Activated CD8-positive, alpha-beta T cell treated with anti-CD3 and anti-CD28 coated beads for 36 hours (primary cell): ENCODE data around the gene MMAA. TPM values are rescaled to one million over a fixed set of nuclear protein-coding genes. Genes with fewer than 3 reads are reported as not detected.
A peak's percentile ranks its signal among the peaks of the same experiment; 100 is the strongest.
"Not testable (repeated sequence)": the region's sequence is repeated elsewhere in the genome, so short reads cannot be mapped to it uniquely, and the experiment has no call there.

Experiments
- ATAC-seq: fragments of 200-7000 bp; cut with Tn5 transposase; one replicate; pipeline ENCODE4 v1.10.0; 2021; ENCODE audit warnings: mild to moderate bottlenecking, moderate library complexity
- CTCF ChIA-PET: fragments of 350-600 bp; sonication (Branson Sonifier 250); formaldehyde crosslinking; loops from one replicate; lab custom pipeline; 2021; ENCODE audit warnings: antibody characterized with exemption; lab: Charles Lee
- POLR2A ChIA-PET: fragments of 350-600 bp; sonication (Branson Sonifier 250); formaldehyde crosslinking; loops from one replicate; lab custom pipeline; 2021; ENCODE audit warnings: antibody characterized with exemption; lab: Charles Lee
- DNase-seq: peaks from one replicate; pipeline ENCODE4 v3.0.0-alpha.2; 2020
- H3K27ac Mint-ChIP-seq: one replicate; pipeline ENCODE4 v1.8.0; 2021; ENCODE audit warnings: mild to moderate bottlenecking, mixed read lengths
- H3K27me3 Mint-ChIP-seq: one replicate; pipeline ENCODE4 v1.8.0; 2021; ENCODE audit warnings: mixed read lengths
- H3K36me3 Mint-ChIP-seq: one replicate; pipeline ENCODE4 v1.8.0; 2021; ENCODE audit warnings: low read depth, mixed read lengths
- H3K4me1 Mint-ChIP-seq: one replicate; pipeline ENCODE4 v1.8.0; 2021; ENCODE audit warnings: low read depth, mixed read lengths
- H3K4me3 Mint-ChIP-seq: one replicate; pipeline ENCODE4 v1.8.0; 2021; ENCODE audit warnings: mild to moderate bottlenecking, moderate library complexity, mixed read lengths
- H3K9me3 Mint-ChIP-seq: one replicate; pipeline ENCODE4 v1.8.0; 2021; ENCODE audit warnings: mixed read lengths
- CTCF ChIP-seq: fragments of 200-600 bp; IDR thresholded peaks from one replicate; pipeline ENCODE4 v1.8.0; 2022; ENCODE audit warnings: antibody characterized with exemption, mild to moderate bottlenecking
- intact Hi-C: fragments of 100-400 bp; cut with micrococcal nuclease; formaldehyde crosslinking; loops from one replicate; pipeline ENCODE4 v1.10.0; 2022
- total RNA-seq, 2 experiments: library from RNA; stranded (reverse); gene quantifications; one replicate each; pipeline ENCODE4 v1.2.3, GENCODE V29; 2021

The MMAA gene
- total RNA-seq = 10 to 100 TPM; 14.4 to 15.9 TPM

GRCh38 chr4:145618932-145619638 lies at the start of gene MMAA:
Gene MMAA (plus strand): TSS chr4:145619385. CDS start chr4:145639140, 19,755 bp downstream.
- intact Hi-C loops = loop anchor here (1.0 to 5.0 kb wide), 3 partner anchors 137 to 318 kb away; partner anchors contain the start of genes SMAD1 and ZNF827
- peak within 1 kb of the TSS; percentile 92 for H3K4me3 Mint-ChIP-seq

GRCh38 chr4:145574546-145574945 lies 44.6 kb upstream of the MMAA start:
- intact Hi-C loops, POLR2A ChIA-PET, DNase-seq, H3K4me3 Mint-ChIP-seq, H3K27ac Mint-ChIP-seq, CTCF ChIA-PET, H3K36me3 Mint-ChIP-seq, ATAC-seq, H3K4me1 Mint-ChIP-seq: not testable (repeated sequence)
- Mint-ChIP-seq H3K9me3 (peaks cover 12% of the 10 kb centered on the region), H3K27me3 (peaks cover 11% of the 10 kb centered on the region)

More at GRCh38 chr4:145618932-145619638, at the start of gene MMAA:
- DNase-seq = peak; percentile 96
- peak; percentile 40 for TF ChIP-seq CTCF
- POLR2A ChIA-PET = interaction anchor here (0.6 to 1.2 kb wide), 7 partner anchors 14 to 440 kb away, joined by 3 to 4 read pairs (median 3); no protein-coding TSS in a partner anchor
- Mint-ChIP-seq H3K4me1 (peaks cover 44% of the 10 kb centered on the region), H3K27me3 (no peaks in the 10 kb centered on the region), H3K27ac (peak within 1 kb of the TSS; percentile 98), H3K36me3 (peaks cover 17% of the 10 kb centered on the region), H3K9me3 (peaks cover 6% of the 10 kb centered on the region)
- ATAC-seq = peak; percentile 90
- CTCF ChIA-PET = interaction anchor here (0.7 to 2.6 kb wide), 5 partner anchors 9 to 403 kb away, joined by 3 to 12 read pairs (median 5); no protein-coding TSS in a partner anchor

- no peaks in the 10 kb centered on the region for H3K36me3 Mint-ChIP-seq
- ChIA-PET POLR2A (no interaction called here), CTCF (interaction anchor here (1.2 kb wide), 1 partner anchor 36 kb away, joined by 3 read pairs; no protein-coding TSS in a partner anchor)
- DNase-seq = no peak
- peaks cover 7% of the 10 kb centered on the region for H3K9me3 Mint-ChIP-seq
- no peak for TF ChIP-seq CTCF
- no peak overlapping the region for H3K4me3 Mint-ChIP-seq
- intact Hi-C loops = no loop called here
- H3K4me1 Mint-ChIP-seq = no peaks in the 10 kb centered on the region
- ATAC-seq = no peak
- peaks cover 10% of the 10 kb centered on the region for H3K27me3 Mint-ChIP-seq
- H3K27ac Mint-ChIP-seq = no peak overlapping the region
Observed at GRCh38 chr4:145580906-145581305, 38.3 kb upstream of the MMAA start.

DNA sequence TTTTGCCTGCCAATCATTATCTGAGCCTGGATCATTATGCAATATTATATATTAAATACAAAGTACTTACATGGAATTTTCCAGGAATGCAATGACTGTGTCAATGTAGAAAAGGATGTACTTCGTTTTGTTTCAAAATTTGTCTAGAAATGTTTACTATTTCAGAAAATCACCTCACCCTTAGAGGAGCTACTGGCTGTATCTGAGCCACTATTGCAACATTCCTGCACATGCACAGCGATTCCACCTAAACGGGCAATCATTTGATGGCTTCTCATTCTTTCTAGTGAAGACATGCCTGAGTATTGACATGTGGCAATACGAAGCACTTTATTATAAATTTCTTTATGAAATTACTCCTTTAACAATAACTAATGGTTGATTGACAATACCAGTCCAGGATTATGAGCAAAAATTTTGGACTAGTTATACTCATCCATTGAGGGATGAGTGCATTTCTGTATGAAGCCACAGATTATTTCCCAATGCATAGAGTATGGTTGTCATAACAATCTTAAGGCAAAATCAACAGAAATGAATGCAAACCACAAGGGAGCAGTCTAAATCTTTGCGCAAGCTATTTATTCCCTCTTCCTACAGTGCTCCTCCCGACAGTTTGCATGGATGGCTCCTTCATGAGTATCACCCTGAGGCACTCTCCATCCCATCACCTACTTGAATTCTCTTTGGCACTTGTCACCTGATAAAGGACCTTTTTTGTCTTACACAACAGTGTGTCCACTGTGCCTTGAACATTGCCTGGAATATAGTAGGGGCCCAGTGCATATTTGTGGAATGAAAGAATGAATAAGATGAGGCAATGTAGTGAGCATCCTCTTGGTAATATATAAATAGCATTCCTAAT lies 35.8 kb upstream of the MMAA start:
- ATAC-seq (no peak), DNase-seq (no peak)
- Mint-ChIP-seq H3K36me3 (no peaks in the 10 kb centered on the region), H3K4me3 (no peak overlapping the region), H3K27me3 (peaks cover 9% of the 10 kb centered on the region), H3K27ac (no peak overlapping the region), H3K4me1 (no peaks in the 10 kb centered on the region), H3K9me3 (peaks cover 7% of the 10 kb centered on the region)
- TF ChIP-seq CTCF = no peak
- ChIA-PET CTCF (no interaction called here), POLR2A (no interaction called here)
- intact Hi-C loops = no loop called here

GRCh38 chr4:145587088-145587754 lies 32.0 kb upstream of the MMAA start:
- Mint-ChIP-seq H3K27ac (no peak overlapping the region), H3K4me1 (no peaks in the 10 kb centered on the region), H3K36me3 (no peaks in the 10 kb centered on the region), H3K4me3 (no peak overlapping the region), H3K27me3 (peaks cover 16% of the 10 kb centered on the region), H3K9me3 (peaks cover 2% of the 10 kb centered on the region)
- ChIA-PET POLR2A (no interaction called here), CTCF (interaction anchor here (0.5 kb wide), 1 partner anchor 303 kb away, joined by 4 read pairs; no protein-coding TSS in a partner anchor)
- TF ChIP-seq CTCF = no peak
- DNase-seq = no peak
- intact Hi-C loops = no loop called here
- ATAC-seq = no peak

DNA sequence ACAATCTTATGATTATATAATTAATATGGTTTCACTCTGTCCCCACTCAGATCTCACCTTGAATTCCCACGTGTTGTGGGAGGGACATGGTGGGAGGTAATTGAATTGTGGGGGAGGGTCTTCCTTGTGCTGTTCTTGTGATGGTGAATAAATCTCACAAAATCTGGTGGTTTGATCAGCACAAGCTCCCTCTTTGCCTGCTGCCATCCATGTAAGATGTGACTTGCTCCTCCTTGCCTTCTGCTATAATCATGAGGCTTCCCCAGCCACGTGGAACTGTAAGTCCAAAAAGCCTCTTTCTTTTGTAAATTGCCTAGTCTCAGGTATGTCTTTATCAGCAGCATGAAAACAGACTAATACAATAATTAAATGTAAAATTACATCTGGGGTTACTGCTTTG lies 29.8 kb upstream of the MMAA start:
- H3K4me3 Mint-ChIP-seq, POLR2A ChIA-PET, DNase-seq, H3K9me3 Mint-ChIP-seq, CTCF ChIA-PET, ATAC-seq, H3K27ac Mint-ChIP-seq, H3K36me3 Mint-ChIP-seq, H3K4me1 Mint-ChIP-seq, intact Hi-C loops: not testable (repeated sequence)
- H3K27me3 Mint-ChIP-seq = peaks cover 15% of the 10 kb centered on the region
